Ascending aorta (tissue), 2 donors: Measurements from ENCODE around the gene TRAIP. TPM values are rescaled to one million over a fixed set of nuclear protein-coding genes. Genes with fewer than 3 reads are reported as not detected.
A peak's percentile ranks its signal among the peaks of the same experiment; 100 is the strongest.
"Not testable (repeated sequence)": the region's sequence is repeated elsewhere in the genome, so short reads cannot be mapped to it uniquely, and the experiment has no call there.

Experiments
- DNase-seq, 2 donors: peaks; one replicate each; pipeline ENCODE4 v3.0.0-alpha.2; 2019; ENCODE audit warnings: low spot score in 2 of 2
- H3K27ac ChIP-seq, 2 donors: fragments of 200-600 bp; sonication (generic); one replicate each; pipeline ENCODE4 v1.5.1; 2016 to 2017; ENCODE audit warnings: mild to moderate bottlenecking in 1 of 2
- H3K27me3 ChIP-seq: fragments of 200-600 bp; sonication (generic); one replicate; pipeline ENCODE4 v1.5.1; 2017
- H3K36me3 ChIP-seq, 2 donors: fragments of 200-600 bp; sonication (generic); one replicate each; pipeline ENCODE4 v1.5.1; 2016
- H3K4me1 ChIP-seq, 2 donors: fragments of 200-600 bp; sonication (generic); one replicate each; pipeline ENCODE4 v1.5.1; 2016 to 2017; ENCODE audit warnings: mild to moderate bottlenecking in 1 of 2
- H3K4me3 ChIP-seq, 2 donors: fragments of 200-600 bp; sonication (generic); one replicate each; pipeline ENCODE4 v1.5.1; 2016 to 2017; ENCODE audit warnings: mild to moderate bottlenecking in 1 of 2
- H3K9me3 ChIP-seq, 2 donors: fragments of 200-600 bp; sonication (generic); one replicate each; pipeline ENCODE4 v1.5.1; 2016
- CTCF ChIP-seq, 3 experiments: fragments of 200-600 bp in 2 of 3; fragments of 450-650 bp in 1 of 3; sonication (generic) in 2 of 3; IDR thresholded peaks; one replicate each; pipeline ENCODE4 v1.5.1; 2016 to 2019; ENCODE audit warnings: antibody characterized with exemption in 3 of 3, mild to moderate bottlenecking in 1 of 3, moderate library complexity in 1 of 3
- intact Hi-C: fragments of 100-400 bp; cut with DNase I; formaldehyde crosslinking; loops from one replicate; pipeline ENCODE4 v1.15.1; 2023
- total RNA-seq: library from RNA; depleted of rRNA; stranded (reverse); fragments of >200 nt; gene quantifications from one replicate; pipeline ENCODE4 v1.1.0, GENCODE V29; 2016

The TRAIP gene
- total RNA-seq, 1 donor from 2014 or later, result not detected

GRCh38 chr3:49839193-49839809 lies 17.1 kb downstream of the TRAIP start:
- intact Hi-C loops, result loop anchor here (1.0 to 2.0 kb wide), 4 partner anchors 37 to 300 kb away; no protein-coding TSS in a partner anchor
- Histone ChIP-seq H3K9me3 (no peaks in the 10 kb centered on the region), H3K4me3 (no peak overlapping the region), H3K36me3 (no peaks in the 10 kb centered on the region), H3K27me3 (no peaks in the 10 kb centered on the region), H3K27ac (no peak overlapping the region), H3K4me1 (peaks cover 0 to 4% of the 10 kb centered on the region in 2 donors)
- peak; percentile 25 to 89 for DNase-seq
- TF ChIP-seq CTCF (IDR thresholded peaks at IDR 0.05), result peak; percentile 84 to 93 (median 93)

GRCh38 chr3:49831341-49831740 lies 25.0 kb downstream of the TRAIP start:
- H3K27me3 ChIP-seq, result no peaks in the 10 kb centered on the region
- no peak for DNase-seq
- no peaks in the 10 kb centered on the region for H3K9me3 ChIP-seq
- no peak overlapping the region for H3K4me3 ChIP-seq
- H3K36me3 ChIP-seq, result no peaks in the 10 kb centered on the region
- TF ChIP-seq CTCF (IDR thresholded peaks at IDR 0.05), result no peak
- intact Hi-C loops, result no loop called here
- no peak overlapping the region for H3K27ac ChIP-seq
- H3K4me1 ChIP-seq, result no peaks in the 10 kb centered on the region

GRCh38 chr3:49826016-49826415 lies 30.3 kb downstream of the TRAIP start:
- Histone ChIP-seq H3K4me3 (no peak overlapping the region), H3K27me3 (no peaks in the 10 kb centered on the region), H3K4me1 (no peaks in the 10 kb centered on the region), H3K27ac (no peak overlapping the region), H3K9me3 (no peaks in the 10 kb centered on the region), H3K36me3 (no peaks in the 10 kb centered on the region)
- intact Hi-C loops, result no loop called here
- DNase-seq, result no peak
- TF ChIP-seq CTCF (IDR thresholded peaks at IDR 0.05), result no peak

GRCh38 chr3:49823131-49823530 lies 33.2 kb downstream of the TRAIP start:
- H3K4me3 ChIP-seq, intact Hi-C loops, H3K9me3 ChIP-seq, H3K27me3 ChIP-seq, H3K36me3 ChIP-seq, H3K4me1 ChIP-seq, DNase-seq, H3K27ac ChIP-seq: not testable (repeated sequence)

GRCh38 chr3:49813497-49814174 lies 42.7 kb downstream of the TRAIP start, which contains the start of gene UBA7:
UBA7 (minus strand) TSS chr3:49813953; CDS start chr3:49813787, 166 bp downstream.
- H3K36me3 ChIP-seq, result peaks cover 20 to 26% of the 10 kb centered on the region in 2 donors
- peak in 1 of 2 donors; percentile 78 for DNase-seq
- peak within 1 kb of the TSS; percentile 66 to 71 for H3K4me3 ChIP-seq
- no peaks in the 10 kb centered on the region for H3K9me3 ChIP-seq
- H3K27ac ChIP-seq, result peak within 1 kb of the TSS; percentile 66 to 76
- TF ChIP-seq CTCF (IDR thresholded peaks at IDR 0.05), result no peak
- H3K27me3 ChIP-seq, result no peaks in the 10 kb centered on the region
- peaks cover 9 to 16% of the 10 kb centered on the region in 2 donors for H3K4me1 ChIP-seq
- intact Hi-C loops, result no loop called here

GRCh38 chr3:49812916-49813496 lies 43.4 kb downstream of the TRAIP start:
- no peak for TF ChIP-seq CTCF (IDR thresholded peaks at IDR 0.05)
- Histone ChIP-seq H3K4me3 (peak overlapping the region; percentile 66 to 71), H3K27ac (peak overlapping the region; percentile 66 to 76), H3K36me3 (peaks cover 20 to 26% of the 10 kb centered on the region in 2 donors), H3K4me1 (peaks cover 9 to 16% of the 10 kb centered on the region in 2 donors), H3K27me3 (no peaks in the 10 kb centered on the region), H3K9me3 (no peaks in the 10 kb centered on the region)
- intact Hi-C loops, result no loop called here
- no peak for DNase-seq
